CD4-positive, CD25-positive, alpha-beta regulatory T cell (primary cell): Measurements from ENCODE around the gene CLCN6. TPM values are rescaled to one million over a fixed set of nuclear protein-coding genes. Genes with fewer than 3 reads are reported as not detected.

Experiments
- ATAC-seq, 2 donors: fragments of 150-1000 bp; cut with Tn5 transposase; one replicate each; pipeline ENCODE4 v1.10.0; 2021; ENCODE audit warnings: low read depth in 2 of 2, moderate number of reproducible peaks in 2 of 2, moderate library complexity in 1 of 2
- DNase-seq, 3 donors: peaks; one replicate each; pipeline versions ENCODE4 v3.0.0 to v3.0.0-alpha.2; 2012 to 2022; ENCODE audit warnings: mixed read lengths in 1 of 3
- H3K27ac ChIP-seq: one replicate; pipeline ENCODE4 v1.7.0; 2013; ENCODE audit warnings: mild to moderate bottlenecking, low read length; ENCODE audit not compliant: insufficient read depth, poor library complexity, severe bottlenecking
- H3K27me3 ChIP-seq: one replicate; pipeline ENCODE4 v1.7.0; 2013; ENCODE audit warnings: low read length; ENCODE audit not compliant: control insufficient read depth, insufficient read depth
- H3K36me3 ChIP-seq: one replicate; pipeline ENCODE4 v1.7.0; 2013; ENCODE audit warnings: mild to moderate bottlenecking, low read length, moderate library complexity; ENCODE audit not compliant: control insufficient read depth, insufficient read depth
- H3K4me1 ChIP-seq: 2 replicates; pipeline ENCODE4 v1.7.0; 2013; ENCODE audit warnings: mild to moderate bottlenecking, low read length; ENCODE audit not compliant: insufficient read depth, control insufficient read depth, poor library complexity, severe bottlenecking
- H3K4me3 ChIP-seq: one replicate; pipeline ENCODE4 v1.7.0; 2013; ENCODE audit warnings: low read depth, mild to moderate bottlenecking, low read length, moderate library complexity
- H3K9me3 ChIP-seq, 2 experiments: 1 replicate in 1 of 2; 2 replicates in 1 of 2; pipeline ENCODE4 v1.7.0; 2013; ENCODE audit warnings: low read length in 2 of 2, mild to moderate bottlenecking in 1 of 2, moderate library complexity in 1 of 2; ENCODE audit not compliant: control insufficient read depth in 2 of 2
- H3K27ac Mint-ChIP-seq, 3 donors: one replicate each; pipeline ENCODE4 v1.8.0; 2020 to 2022; ENCODE audit warnings: mild to moderate bottlenecking in 3 of 3, mixed read lengths in 3 of 3, moderate library complexity in 2 of 3
- H3K27me3 Mint-ChIP-seq: one replicate; pipeline ENCODE4 v1.8.0; 2022; ENCODE audit warnings: mild to moderate bottlenecking, mixed read lengths
- H3K36me3 Mint-ChIP-seq: one replicate; pipeline ENCODE4 v1.8.0; 2020; ENCODE audit warnings: mixed read lengths
- H3K4me1 Mint-ChIP-seq, 4 donors: one replicate each; pipeline ENCODE4 v1.8.0; 2020 to 2022; ENCODE audit warnings: mixed read lengths in 4 of 4, mild to moderate bottlenecking in 1 of 4
- H3K4me3 Mint-ChIP-seq, 4 donors: one replicate each; pipeline ENCODE4 v1.8.0; 2020 to 2022; ENCODE audit warnings: mild to moderate bottlenecking in 4 of 4, mixed read lengths in 4 of 4, moderate library complexity in 3 of 4
- H3K9me3 Mint-ChIP-seq, 7 donors: one replicate each; pipeline ENCODE4 v1.8.0; 2020 to 2022; ENCODE audit warnings: mixed read lengths in 7 of 7, mild to moderate bottlenecking in 3 of 7, moderate library complexity in 2 of 7
- polyA plus RNA-seq, 4 donors: library from polyadenylated mRNA; unstranded; fragments of 300-500 nt; fragmentation: Illumina TruSeq; gene quantifications; one replicate each; pipeline ENCODE4 v1.2.3, GENCODE V29; 2021
- total RNA-seq: library from RNA; stranded (reverse); gene quantifications from one replicate; pipeline ENCODE4 v1.2.3, GENCODE V29; 2022

The CLCN6 gene
- total RNA-seq = 13.5 TPM
- 1 to 10 TPM; 1.6 to 3.0 (median 2.4) TPM for polyA plus RNA-seq

GRCh38 chr1:11805422-11806306 is at the start of gene CLCN6, which contains the start of gene MTHFR:
Gene CLCN6 (plus strand): TSS chr1:11806191. CDS start chr1:11806263, 72 bp downstream.
Gene MTHFR (minus strand): TSS chr1:11805964. CDS start chr1:11803116, 2,848 bp downstream.
- peak within 1 kb of the TSS; percentile 98 to 100 (median 100) for H3K4me3 Mint-ChIP-seq
- Histone ChIP-seq H3K36me3 (peaks cover 6% of the 10 kb centered on the region), H3K9me3 (no peaks in the 10 kb centered on the region), H3K27ac (peak within 1 kb of the TSS; percentile 89), H3K4me1 (peaks cover 50% of the 10 kb centered on the region), H3K4me3 (peak within 1 kb of the TSS; percentile 87), H3K27me3 (no peaks in the 10 kb centered on the region)
- ATAC-seq = peak; percentile 90 to 92
- peak; percentile 98 to 99 (median 99) for DNase-seq
- peaks cover 23 to 68% (median 45%) of the 10 kb centered on the region in 4 donors for H3K4me1 Mint-ChIP-seq
- peak within 1 kb of the TSS; percentile 94 to 98 (median 96) for H3K27ac Mint-ChIP-seq
- H3K9me3 Mint-ChIP-seq = peaks cover 0 to 2% (median 0%) of the 10 kb centered on the region in 7 donors
- H3K27me3 Mint-ChIP-seq = no peaks in the 10 kb centered on the region
- peaks cover 8% of the 10 kb centered on the region for H3K36me3 Mint-ChIP-seq

GRCh38 chr1:11757047-11757446 is 48.9 kb upstream of the CLCN6 start:
- Mint-ChIP-seq H3K36me3 (no peaks in the 10 kb centered on the region), H3K27ac (no peak overlapping the region), H3K4me1 (peaks cover 0 to 2% (median 0%) of the 10 kb centered on the region in 4 donors), H3K9me3 (no peaks in the 10 kb centered on the region), H3K27me3 (peaks cover 32% of the 10 kb centered on the region), H3K4me3 (no peak overlapping the region)
- no peaks in the 10 kb centered on the region for H3K36me3 ChIP-seq
- no peak overlapping the region for H3K27ac ChIP-seq
- no peaks in the 10 kb centered on the region for H3K27me3 ChIP-seq
- no peaks in the 10 kb centered on the region for H3K9me3 ChIP-seq
- ATAC-seq (no peak), DNase-seq (no peak)
- no peak overlapping the region for H3K4me3 ChIP-seq
- H3K4me1 ChIP-seq = peaks cover 4% of the 10 kb centered on the region

- Histone ChIP-seq H3K36me3 (no peaks in the 10 kb centered on the region), H3K4me1 (peaks cover 8% of the 10 kb centered on the region), H3K4me3 (no peak overlapping the region), H3K27me3 (no peaks in the 10 kb centered on the region), H3K27ac (no peak overlapping the region), H3K9me3 (no peaks in the 10 kb centered on the region)
- peaks cover 38% of the 10 kb centered on the region for H3K27me3 Mint-ChIP-seq
- H3K27ac Mint-ChIP-seq = peak overlapping the region in 2 of 3 donors; percentile 41 to 55
- no peak overlapping the region for H3K4me3 Mint-ChIP-seq
- DNase-seq = no peak
- no peak for ATAC-seq
- peaks cover 0 to 10% (median 0%) of the 10 kb centered on the region in 4 donors for H3K4me1 Mint-ChIP-seq
- no peaks in the 10 kb centered on the region for H3K9me3 Mint-ChIP-seq
- H3K36me3 Mint-ChIP-seq = no peaks in the 10 kb centered on the region
Measured at GRCh38 chr1:11759791-11760190, 46.2 kb upstream of the CLCN6 start.

- H3K4me1 Mint-ChIP-seq = peaks cover 0 to 10% (median 0%) of the 10 kb centered on the region in 4 donors
- H3K27ac Mint-ChIP-seq = peak overlapping the region in 1 of 3 donors; percentile 14
- H3K36me3 ChIP-seq = no peaks in the 10 kb centered on the region
- no peak overlapping the region for H3K27ac ChIP-seq
- no peak overlapping the region for H3K4me3 Mint-ChIP-seq
- ATAC-seq = no peak
- H3K4me1 ChIP-seq = peaks cover 8% of the 10 kb centered on the region
- no peak for DNase-seq
- H3K4me3 ChIP-seq = no peak overlapping the region
- no peaks in the 10 kb centered on the region for H3K27me3 ChIP-seq
- no peaks in the 10 kb centered on the region for H3K9me3 ChIP-seq
- peaks cover 37% of the 10 kb centered on the region for H3K27me3 Mint-ChIP-seq
- no peaks in the 10 kb centered on the region for H3K36me3 Mint-ChIP-seq
- no peaks in the 10 kb centered on the region for H3K9me3 Mint-ChIP-seq
Measured at GRCh38 chr1:11761285-11761684, 44.7 kb upstream of the CLCN6 start.

GRCh38 chr1:11761988-11762406 is 44.0 kb upstream of the CLCN6 start, which contains the start of gene C1orf167:
Gene C1orf167 (plus strand): TSS chr1:11762193. CDS start chr1:11764401, 2,208 bp downstream.
- no peak within 1 kb of the TSS for H3K4me3 ChIP-seq
- DNase-seq (peak in 1 of 3 donors; percentile 35), ATAC-seq (no peak)
- H3K9me3 Mint-ChIP-seq = no peaks in the 10 kb centered on the region
- no peaks in the 10 kb centered on the region for H3K36me3 Mint-ChIP-seq
- no peaks in the 10 kb centered on the region for H3K36me3 ChIP-seq
- no peaks in the 10 kb centered on the region for H3K27me3 ChIP-seq
- no peak within 1 kb of the TSS for H3K4me3 Mint-ChIP-seq
- no peak within 1 kb of the TSS for H3K27ac ChIP-seq
- peaks cover 0 to 10% (median 0%) of the 10 kb centered on the region in 4 donors for H3K4me1 Mint-ChIP-seq
- H3K9me3 ChIP-seq = no peaks in the 10 kb centered on the region
- H3K27me3 Mint-ChIP-seq = peaks cover 37% of the 10 kb centered on the region
- peak within 1 kb of the TSS in 2 of 3 donors; percentile 14 to 37 for H3K27ac Mint-ChIP-seq
- H3K4me1 ChIP-seq = peaks cover 8% of the 10 kb centered on the region

- H3K9me3 ChIP-seq = no peaks in the 10 kb centered on the region
- H3K27ac ChIP-seq = no peak overlapping the region
- Mint-ChIP-seq H3K4me1 (peaks cover 0 to 10% (median 0%) of the 10 kb centered on the region in 4 donors), H3K27me3 (peaks cover 35% of the 10 kb centered on the region), H3K4me3 (no peak overlapping the region), H3K36me3 (no peaks in the 10 kb centered on the region), H3K9me3 (no peaks in the 10 kb centered on the region), H3K27ac (no peak overlapping the region)
- H3K4me1 ChIP-seq = peaks cover 8% of the 10 kb centered on the region
- DNase-seq (no peak), ATAC-seq (no peak)
- no peaks in the 10 kb centered on the region for H3K36me3 ChIP-seq
- no peaks in the 10 kb centered on the region for H3K27me3 ChIP-seq
- H3K4me3 ChIP-seq = no peak overlapping the region
Measured at GRCh38 chr1:11764115-11764514, 41.9 kb upstream of the CLCN6 start.

GRCh38 chr1:11764519-11764918 is 41.5 kb upstream of the CLCN6 start:
- Mint-ChIP-seq H3K27me3 (peaks cover 35% of the 10 kb centered on the region), H3K9me3 (no peaks in the 10 kb centered on the region), H3K4me3 (no peak overlapping the region), H3K27ac (no peak overlapping the region), H3K4me1 (peaks cover 0 to 10% (median 0%) of the 10 kb centered on the region in 4 donors), H3K36me3 (no peaks in the 10 kb centered on the region)
- Histone ChIP-seq H3K27ac (no peak overlapping the region), H3K9me3 (no peaks in the 10 kb centered on the region), H3K4me1 (peaks cover 8% of the 10 kb centered on the region), H3K4me3 (no peak overlapping the region), H3K27me3 (no peaks in the 10 kb centered on the region), H3K36me3 (no peaks in the 10 kb centered on the region)
- no peak for ATAC-seq
- no peak for DNase-seq
